GM10266 (cell line): Measurements from ENCODE around the gene ST8SIA5.

ENCODE experiments used
- DNase-seq: peaks from one replicate; pipeline ENCODE4 v3.0.0; 2012; ENCODE audit errors: extremely low spot score
- TF ChIP-seq, protein P1 (sequence below): IDR thresholded peaks from 2 replicates; pipeline ENCODE4 v1.5.1; 2012; ENCODE audit warnings: mild to moderate bottlenecking, low read depth; ENCODE audit not compliant: control insufficient read depth, insufficient read depth; ENCODE audit errors: missing control alignments

Gene ST8SIA5

DNA sequence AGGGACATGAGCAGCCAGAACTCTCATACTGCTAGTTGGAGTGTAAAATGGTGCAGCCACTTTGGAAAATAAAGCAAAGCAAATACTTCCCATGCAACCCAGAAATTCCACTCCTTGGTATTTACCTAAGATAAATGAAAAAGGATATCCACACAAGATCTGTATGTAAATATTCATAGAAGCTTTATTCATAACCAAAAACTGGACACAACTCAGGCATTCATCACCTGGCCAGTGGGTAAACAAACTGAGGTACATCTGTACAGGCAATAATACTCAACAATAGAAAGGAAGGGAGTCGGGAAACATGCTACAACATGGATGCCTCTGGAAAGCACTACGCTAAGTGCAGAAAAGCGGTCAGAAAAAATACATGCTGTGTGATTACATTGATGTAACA is 97.4 kb downstream of the ST8SIA5 start:
- TF ChIP-seq, protein P1, sequence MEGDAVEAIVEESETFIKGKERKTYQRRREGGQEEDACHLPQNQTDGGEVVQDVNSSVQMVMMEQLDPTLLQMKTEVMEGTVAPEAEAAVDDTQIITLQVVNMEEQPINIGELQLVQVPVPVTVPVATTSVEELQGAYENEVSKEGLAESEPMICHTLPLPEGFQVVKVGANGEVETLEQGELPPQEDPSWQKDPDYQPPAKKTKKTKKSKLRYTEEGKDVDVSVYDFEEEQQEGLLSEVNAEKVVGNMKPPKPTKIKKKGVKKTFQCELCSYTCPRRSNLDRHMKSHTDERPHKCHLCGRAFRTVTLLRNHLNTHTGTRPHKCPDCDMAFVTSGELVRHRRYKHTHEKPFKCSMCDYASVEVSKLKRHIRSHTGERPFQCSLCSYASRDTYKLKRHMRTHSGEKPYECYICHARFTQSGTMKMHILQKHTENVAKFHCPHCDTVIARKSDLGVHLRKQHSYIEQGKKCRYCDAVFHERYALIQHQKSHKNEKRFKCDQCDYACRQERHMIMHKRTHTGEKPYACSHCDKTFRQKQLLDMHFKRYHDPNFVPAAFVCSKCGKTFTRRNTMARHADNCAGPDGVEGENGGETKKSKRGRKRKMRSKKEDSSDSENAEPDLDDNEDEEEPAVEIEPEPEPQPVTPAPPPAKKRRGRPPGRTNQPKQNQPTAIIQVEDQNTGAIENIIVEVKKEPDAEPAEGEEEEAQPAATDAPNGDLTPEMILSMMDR = no peak
- DNase-seq = no peak

DNA sequence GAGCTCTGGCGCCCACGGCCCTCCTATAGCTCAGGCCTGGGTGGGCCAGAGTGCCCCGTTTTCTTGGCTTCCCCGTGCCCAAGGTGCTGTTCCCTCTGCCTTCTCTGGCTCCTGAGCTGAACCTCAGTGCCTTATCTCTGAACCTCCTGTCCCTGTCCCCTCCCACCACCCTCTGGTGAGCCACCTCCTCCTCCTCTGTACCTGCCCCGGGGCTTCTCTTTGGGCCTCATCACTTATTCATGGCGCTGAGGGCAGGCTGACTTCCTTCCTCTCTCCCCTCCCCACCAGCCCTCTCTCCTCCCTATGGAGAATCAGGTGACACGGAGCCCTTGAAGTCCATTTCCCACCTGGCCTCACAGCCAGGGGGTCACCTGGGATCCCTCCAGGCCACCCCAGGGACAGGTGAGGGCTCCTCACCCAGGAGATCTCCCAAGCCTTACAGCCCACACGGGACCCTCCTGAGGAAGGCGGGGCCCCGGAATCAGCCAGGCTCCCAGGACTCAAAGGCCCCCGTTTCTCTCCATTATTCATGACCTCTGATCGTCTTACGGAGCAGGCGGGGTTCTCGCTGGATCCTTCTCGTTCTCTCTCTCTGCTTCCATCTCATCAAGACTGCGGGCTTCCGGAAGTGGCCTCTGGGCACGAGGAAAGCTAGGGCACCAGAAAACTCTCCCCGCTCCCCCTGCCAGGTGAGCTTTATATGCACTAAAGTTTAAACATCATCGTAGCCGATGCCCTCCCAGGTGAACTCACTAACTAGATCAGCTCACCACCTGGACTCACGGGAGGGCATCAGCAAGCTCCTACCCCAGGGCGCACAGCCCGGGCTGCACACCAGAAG is 99.5 kb downstream of the ST8SIA5 start, which contains the start of gene LOXHD1:
TSS of gene LOXHD1 (minus strand) at position 106 of the 841 bp plus-strand sequence. CDS start 187 bp downstream, outside the sequence.
- no peak for DNase-seq
- TF ChIP-seq, protein P1 = no peak

DNA sequence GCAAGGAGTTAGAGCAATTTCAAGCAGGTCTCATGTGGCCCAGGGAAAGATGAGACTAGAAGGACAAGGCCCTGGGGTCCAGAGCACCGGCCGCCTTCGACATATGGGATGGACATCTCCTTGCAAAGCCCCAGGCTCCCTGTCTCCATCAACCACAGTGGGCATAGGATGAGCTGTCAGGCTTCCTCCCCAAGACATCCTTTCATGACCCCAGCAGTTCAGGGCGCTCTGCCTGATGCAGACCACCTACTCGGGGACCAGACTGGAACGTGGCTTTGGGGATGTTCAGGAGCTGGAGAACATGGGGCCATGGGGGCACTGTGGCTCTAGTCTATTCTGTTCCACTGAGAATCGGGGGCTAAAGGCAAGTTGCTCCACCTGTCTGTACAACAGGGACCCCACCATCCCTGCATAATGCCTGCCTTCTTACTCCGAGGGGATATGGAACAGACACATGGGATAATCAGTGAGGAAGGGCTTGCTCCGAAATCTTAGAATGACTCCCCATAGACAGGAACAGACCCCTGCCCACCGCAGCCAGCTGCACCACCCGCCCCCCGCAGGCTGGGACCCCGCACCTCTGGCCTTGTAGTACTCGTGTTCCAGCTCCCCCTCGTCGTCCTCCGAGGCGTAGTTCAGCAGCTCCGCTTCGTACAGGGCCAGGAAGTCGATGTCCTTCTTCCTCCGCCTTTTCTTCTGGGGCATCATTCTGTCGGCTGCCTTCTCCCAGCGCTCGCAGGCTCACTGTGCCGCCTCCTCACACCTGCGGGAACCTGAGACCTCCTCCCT is 100.3 kb downstream of the ST8SIA5 start:
- TF ChIP-seq, protein P1 = no peak
- DNase-seq = no peak

DNA sequence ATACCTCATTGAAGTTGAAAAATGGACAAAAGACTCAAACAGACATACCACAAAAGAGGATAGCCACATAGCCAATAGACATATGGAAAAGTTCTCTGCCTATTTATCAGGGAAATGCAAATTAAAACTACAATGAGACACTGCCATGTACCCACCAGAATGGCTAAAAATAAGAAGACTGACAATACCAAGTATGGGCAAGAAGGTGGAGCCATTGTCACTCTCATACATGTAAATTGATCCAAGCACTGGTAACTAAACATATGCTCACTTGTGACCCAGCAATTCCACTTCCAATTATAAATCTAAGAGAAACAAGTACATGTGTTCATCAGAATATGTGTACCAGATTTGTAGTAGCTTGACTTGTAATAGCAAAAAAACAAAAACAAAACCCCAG is 104.5 kb downstream of the ST8SIA5 start:
- TF ChIP-seq, protein P1 = no peak
- no peak for DNase-seq

DNA sequence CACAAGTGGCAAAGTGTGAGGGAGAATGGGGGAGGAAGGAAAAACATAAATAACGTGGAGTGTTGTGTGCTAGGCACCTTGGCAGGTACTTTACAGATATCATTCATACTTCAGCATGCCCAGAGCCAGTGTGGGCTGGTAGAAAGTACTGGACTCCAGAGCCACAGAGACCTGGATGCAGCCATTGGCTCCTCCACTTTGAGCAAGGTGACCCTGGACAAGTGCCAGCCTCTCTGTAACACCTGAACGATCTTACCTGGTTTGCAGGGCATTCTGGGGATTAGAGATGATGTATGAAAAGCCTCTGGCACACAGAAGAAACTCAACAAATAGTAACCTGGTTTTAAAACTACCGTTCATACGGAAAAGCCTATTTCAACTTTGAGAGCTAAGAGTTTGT is 106.2 kb downstream of the ST8SIA5 start:
- TF ChIP-seq, protein P1 = no peak
- no peak for DNase-seq

DNA sequence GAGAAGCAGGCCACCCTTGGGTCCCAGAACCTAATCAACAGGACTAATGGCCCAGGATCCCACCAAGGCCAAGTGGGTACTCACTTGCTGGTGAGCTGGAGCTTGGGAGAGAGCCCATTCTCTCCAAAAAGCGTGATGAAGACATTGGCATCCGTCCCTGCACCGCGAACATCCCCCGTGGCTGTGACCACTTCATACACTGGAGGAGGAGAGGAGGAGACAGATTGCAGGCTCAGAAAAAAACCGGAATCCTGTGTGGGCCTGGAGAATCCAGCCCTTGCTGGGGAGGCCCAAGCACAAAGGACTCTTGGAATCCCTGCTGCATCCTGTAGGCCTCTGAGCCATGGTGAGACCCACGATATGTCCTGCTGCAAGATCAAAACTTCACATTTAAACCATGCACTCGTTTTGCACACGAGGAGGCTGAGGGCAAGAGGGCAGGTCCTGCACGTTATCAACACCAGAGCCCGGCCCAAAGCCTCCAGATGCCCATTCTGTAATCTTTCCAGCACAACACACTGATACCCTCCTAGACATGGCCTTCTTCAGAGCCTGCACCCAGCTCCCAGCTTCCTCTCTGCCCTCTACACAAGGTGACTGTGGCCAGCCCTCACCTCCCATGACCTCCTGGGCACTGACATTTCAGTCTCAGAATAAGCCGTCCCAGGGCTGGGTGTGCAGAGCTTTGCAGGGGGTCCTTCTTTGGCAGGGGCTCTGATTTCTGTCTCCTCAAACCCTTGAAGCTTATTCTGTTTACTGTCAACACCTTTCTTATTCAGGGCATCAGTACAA is 107.6 kb downstream of the ST8SIA5 start:
- no peak for DNase-seq
- TF ChIP-seq, protein P1 = no peak

DNA sequence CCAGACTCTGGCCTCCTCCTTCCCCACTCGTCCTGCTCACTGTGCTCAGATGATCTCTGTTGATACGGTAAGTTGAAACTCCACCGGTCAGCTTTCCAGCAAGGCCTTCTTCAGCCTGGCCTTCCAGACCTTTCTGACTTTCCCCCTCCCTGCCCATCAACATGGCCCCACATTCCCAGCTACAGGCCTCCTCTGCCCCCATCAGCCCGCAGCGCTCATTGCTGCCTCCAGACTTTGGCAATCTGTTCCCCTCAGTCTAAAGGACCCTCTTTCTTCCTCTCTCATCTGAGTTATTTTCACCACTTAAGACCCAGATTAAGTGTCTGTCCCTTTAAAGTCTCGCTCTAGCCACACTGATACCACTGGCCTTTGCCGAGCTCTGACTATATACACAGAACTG is 110.4 kb downstream of the ST8SIA5 start:
- DNase-seq = no peak
- TF ChIP-seq, protein P1 = no peak
